K562 (cell line): ENCODE results near the gene CEBPE. TPM values are rescaled to one million over a fixed set of nuclear protein-coding genes. Genes with fewer than 3 reads are reported as not detected.

Experiments
- ATAC-seq: fragments of 200-7000 bp; cut with Tn5 transposase; 3 replicates; pipeline ENCODE4 v1.9.1; 2020; ENCODE audit warnings: moderate library complexity
- BruUV-seq: library from RNA; stranded (reverse); fragments of 400-500 nt; replicated peaks from 2 replicates; lab custom pipeline; 2021; lab: Mats Ljungman, UMichigan
- CTCF ChIA-PET: fragments of 300-600 bp; formaldehyde crosslinking; extraction: SDS; loops from one replicate; lab custom pipeline; 2021; ENCODE audit warnings: low intra/inter-chr PET ratio; lab: Yijun Ruan, JAX
- POLR2A ChIA-PET: fragments of 300-600, 350-650 bp; sonication (Branson Sonifier 250); formaldehyde crosslinking; extraction: SDS; loops from one replicate; lab custom pipeline; 2021; ENCODE audit warnings: antibody characterized with exemption, inconsistent platforms; lab: Yijun Ruan, JAX
- DNase-seq, 4 experiments: peaks; one replicate each; pipeline versions ENCODE4 v3.0.0 to v3.0.0-alpha.2; 2011 to 2018; ENCODE audit warnings: low spot score in 3 of 4, mixed read lengths in 3 of 4; ENCODE audit errors: extremely low read depth in 1 of 4
- FAIRE-seq: peaks from 2 replicates; lab custom pipeline; 2011; peaks lifted over from hg19 to GRCh38; lab: Jason Lieb, UNC
- H2AFZ ChIP-seq: 2 replicates; pipeline ENCODE4 v1.6.0; 2011; ENCODE audit warnings: low read depth, low read length, control low read depth, inconsistent platforms
- H3K27ac ChIP-seq: fragments of 200-600 bp; 3 replicates; pipeline ENCODE4 v1.8.0; 2011; ENCODE audit warnings: low read depth, mild to moderate bottlenecking, control low read depth, inconsistent platforms, low read length, moderate library complexity, mixed read lengths; ENCODE audit errors: extremely low read depth
- H3K27me3 ChIP-seq, 2 experiments: fragments of 300-600 bp in 1 of 2; 2 replicates in 1 of 2; 3 replicates in 1 of 2; pipeline versions ENCODE4 v1.6.0 to v1.8.0; 2011; ENCODE audit warnings: inconsistent platforms in 2 of 2, low read length in 2 of 2, mild to moderate bottlenecking in 1 of 2, mixed read lengths in 1 of 2, moderate library complexity in 1 of 2; ENCODE audit not compliant: control insufficient read depth in 2 of 2, insufficient read depth in 2 of 2
- H3K36me3 ChIP-seq: fragments of 300-600 bp; 3 replicates; pipeline ENCODE4 v1.8.0; 2011; ENCODE audit warnings: mild to moderate bottlenecking, low read length, inconsistent platforms; ENCODE audit not compliant: control insufficient read depth, insufficient read depth
- H3K4me1 ChIP-seq, 2 experiments: fragments of 200-600 bp in 1 of 2; replicated peaks in 1 of 2; 2 replicates in 1 of 2; 3 replicates in 1 of 2; pipeline versions ENCODE4 v1.5.1 to v1.8.0; 2011; ENCODE audit warnings: inconsistent platforms in 2 of 2, low read length in 2 of 2, mild to moderate bottlenecking in 1 of 2, mixed read lengths in 1 of 2, moderate library complexity in 1 of 2; ENCODE audit not compliant: control insufficient read depth in 2 of 2, insufficient read depth in 2 of 2
- H3K4me2 ChIP-seq: 2 replicates; pipeline ENCODE4 v1.6.1; 2011; ENCODE audit warnings: low read length, control low read depth, inconsistent platforms, mixed read lengths; ENCODE audit not compliant: insufficient read depth
- H3K4me3 ChIP-seq: fragments of 200-600 bp; sonication (generic), shearing (Covaris generic); 2 replicates; pipeline ENCODE4 v1.5.1; 2016; ENCODE audit warnings: control low read depth, inconsistent platforms
- H3K79me2 ChIP-seq: fragments of 200-600 bp; 3 replicates; pipeline ENCODE4 v1.8.0; 2011; ENCODE audit warnings: low read length, inconsistent platforms; ENCODE audit not compliant: control insufficient read depth, insufficient read depth
- H3K9ac ChIP-seq, 2 experiments: 2 replicates each; pipeline versions ENCODE4 v1.6.0 to v1.6.1; 2011; ENCODE audit warnings: low read depth in 2 of 2, low read length in 2 of 2, control low read depth in 1 of 2, inconsistent platforms in 1 of 2, mild to moderate bottlenecking in 1 of 2, mixed read lengths in 1 of 2; ENCODE audit not compliant: insufficient read depth in 1 of 2
- H3K9me1 ChIP-seq: one replicate; pipeline ENCODE4 v1.6.0; 2011; ENCODE audit warnings: inconsistent platforms, mild to moderate bottlenecking, low read length, moderate library complexity; ENCODE audit not compliant: control insufficient read depth, insufficient read depth
- H3K9me3 ChIP-seq: replicated peaks from 2 replicates; pipeline ENCODE4 v1.5.1; 2011; ENCODE audit warnings: low read depth, low read length, inconsistent platforms; ENCODE audit not compliant: control insufficient read depth, insufficient read depth
- H4K20me1 ChIP-seq: replicated peaks from 2 replicates; pipeline ENCODE4 v1.6.1; 2011; ENCODE audit warnings: low read length, inconsistent platforms, mixed read lengths; ENCODE audit not compliant: control insufficient read depth, insufficient read depth
- CHD1 ChIP-seq: fragments of 200-600 bp; sonication (generic); IDR thresholded peaks from one replicate; pipeline ENCODE4 v1.6.1; 2012; ENCODE audit warnings: mild to moderate bottlenecking, moderate library complexity, low read length, inconsistent platforms
- WGBS: fragments of 100-300 bp; shearing (Covaris generic); methylation state at CpG from one replicate; pipeline ENCODE4 v1.1.6; 2016; ENCODE audit warnings: low coverage, mixed read lengths; ENCODE audit not compliant: insufficient coverage; ENCODE audit errors: missing lambda C conversion rate; 5-methylcytosine and 5-hydroxymethylcytosine counted together
- in situ Hi-C: fragments of 300-500 bp; cut with MboI; formaldehyde crosslinking; loops from 4 replicates; pipeline ENCODE4 v1.15.0; 2018; ENCODE audit warnings: inconsistent platforms, mixed read lengths
- intact Hi-C: fragments of 100-400 bp; cut with micrococcal nuclease; formaldehyde crosslinking; loops from 2 replicates; pipeline ENCODE4 v1.14.2; 2022
- polyA plus RNA-seq, 8 experiments: library from polyadenylated mRNA; depleted of rRNA in 4 of 8; stranded (reverse) in 5 of 8; unstranded in 3 of 8; fragments of >200 nt; fragmentation: Nextera tagmentation in 2 of 8; fragmentation: Illumina TruSeq in 1 of 8; extraction: Ambion mirVana in 2 of 8; extraction: Trizol in 1 of 8; gene quantifications; 2 replicates each; pipeline versions ENCODE4 v1.2.1 to v1.2.3, GENCODE V29; 2011 to 2014; ENCODE audit warnings: inconsistent platforms in 1 of 8, missing spikeins in 1 of 8
- total RNA-seq, 7 experiments: library from RNA; depleted of rRNA in 6 of 7; stranded (reverse); fragments of >200 nt in 6 of 7; fragmentation: Illumina TruSeq in 2 of 7; extraction: Trizol in 2 of 7; gene quantifications; 2 replicates each; pipeline versions ENCODE4 v1.2.1 to v1.2.3, GENCODE V29; 2011 to 2021; ENCODE audit warnings: low replicate concordance in 1 of 7
- TF ChIP-seq, protein P1 (sequence below): fragments of 450-650 bp; IDR thresholded peaks from 2 replicates; pipeline ENCODE4 v1.6.1; 2017; ENCODE audit warnings: antibody characterized with exemption, mild to moderate bottlenecking

Gene CEBPE
- total and polyA plus RNA-seq, 9 of the 15 experiments (the other 6 are each of a cell fraction or from before 2014, with no cell fraction given), result 0.09 to 0.15 (median 0.13) TPM; not detected in 6

DNA sequence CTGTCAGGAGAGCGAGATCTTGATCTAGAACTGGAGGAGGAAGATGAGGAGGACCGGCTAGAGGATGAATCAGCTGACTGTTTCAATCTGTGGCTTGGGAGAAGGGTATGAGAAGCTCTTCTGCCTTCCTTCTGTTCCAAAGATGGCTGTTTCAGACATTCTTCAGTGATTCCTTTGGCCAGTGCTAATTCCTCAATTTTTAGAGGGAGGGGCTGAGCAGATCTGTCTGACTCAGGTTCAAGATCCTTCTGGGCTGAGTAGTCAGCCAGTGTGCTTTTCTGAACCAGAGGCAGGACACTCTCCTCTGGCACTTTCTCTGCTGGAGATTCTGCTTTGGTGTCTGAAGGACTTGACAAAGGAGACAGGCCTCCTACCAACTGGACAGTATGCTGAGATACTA lies 39.3 kb downstream of the CEBPE start:
- intact Hi-C loops (loop anchor here (2.0 kb wide), 1 partner anchor 15 kb away; the partner anchor contains the start of genes ACIN1 and C14orf119), in situ Hi-C loops (no loop called here)
- Histone ChIP-seq H3K9me1 (no peaks in the 10 kb centered on the region), H3K4me3 (no peak overlapping the region), H3K9me3 (no peaks in the 10 kb centered on the region), H3K36me3 (peaks cover 99% of the 10 kb centered on the region), H2AFZ (no peak overlapping the region), H3K79me2 (peaks cover 11% of the 10 kb centered on the region; the same call in 2 of the 3 replicates), H3K27ac (peak overlapping the region; percentile 71; the same call in 2 of the 3 replicates), H3K4me1 (peaks cover 6 to 28% of the 10 kb centered on the region in 2 experiments; a peak in 3 of 5 replicates), H4K20me1 (no peaks in the 10 kb centered on the region), H3K4me2 (0 out of 2 replicates have a peak overlapping the region, but pooled peaks have one; percentile 19), H3K9ac (peak overlapping the region; percentile 4 to 64; a peak in 2 of 4 replicates), H3K27me3 (no peaks in the 10 kb centered on the region)
- FAIRE-seq, result no peak
- POLR2A ChIA-PET, result interaction anchor here (0.6 to 5.1 kb wide), 5 partner anchors 8 to 241 kb away, joined by 3 to 34 read pairs (median 7); partner anchors contain the start of genes ACIN1, C14orf119 and PABPN1
- BruUV-seq, result no TSS peak
- DNase-seq, result no peak
- no peak for ATAC-seq
- CTCF ChIA-PET, result no interaction called here
- TF ChIP-seq, protein P1, sequence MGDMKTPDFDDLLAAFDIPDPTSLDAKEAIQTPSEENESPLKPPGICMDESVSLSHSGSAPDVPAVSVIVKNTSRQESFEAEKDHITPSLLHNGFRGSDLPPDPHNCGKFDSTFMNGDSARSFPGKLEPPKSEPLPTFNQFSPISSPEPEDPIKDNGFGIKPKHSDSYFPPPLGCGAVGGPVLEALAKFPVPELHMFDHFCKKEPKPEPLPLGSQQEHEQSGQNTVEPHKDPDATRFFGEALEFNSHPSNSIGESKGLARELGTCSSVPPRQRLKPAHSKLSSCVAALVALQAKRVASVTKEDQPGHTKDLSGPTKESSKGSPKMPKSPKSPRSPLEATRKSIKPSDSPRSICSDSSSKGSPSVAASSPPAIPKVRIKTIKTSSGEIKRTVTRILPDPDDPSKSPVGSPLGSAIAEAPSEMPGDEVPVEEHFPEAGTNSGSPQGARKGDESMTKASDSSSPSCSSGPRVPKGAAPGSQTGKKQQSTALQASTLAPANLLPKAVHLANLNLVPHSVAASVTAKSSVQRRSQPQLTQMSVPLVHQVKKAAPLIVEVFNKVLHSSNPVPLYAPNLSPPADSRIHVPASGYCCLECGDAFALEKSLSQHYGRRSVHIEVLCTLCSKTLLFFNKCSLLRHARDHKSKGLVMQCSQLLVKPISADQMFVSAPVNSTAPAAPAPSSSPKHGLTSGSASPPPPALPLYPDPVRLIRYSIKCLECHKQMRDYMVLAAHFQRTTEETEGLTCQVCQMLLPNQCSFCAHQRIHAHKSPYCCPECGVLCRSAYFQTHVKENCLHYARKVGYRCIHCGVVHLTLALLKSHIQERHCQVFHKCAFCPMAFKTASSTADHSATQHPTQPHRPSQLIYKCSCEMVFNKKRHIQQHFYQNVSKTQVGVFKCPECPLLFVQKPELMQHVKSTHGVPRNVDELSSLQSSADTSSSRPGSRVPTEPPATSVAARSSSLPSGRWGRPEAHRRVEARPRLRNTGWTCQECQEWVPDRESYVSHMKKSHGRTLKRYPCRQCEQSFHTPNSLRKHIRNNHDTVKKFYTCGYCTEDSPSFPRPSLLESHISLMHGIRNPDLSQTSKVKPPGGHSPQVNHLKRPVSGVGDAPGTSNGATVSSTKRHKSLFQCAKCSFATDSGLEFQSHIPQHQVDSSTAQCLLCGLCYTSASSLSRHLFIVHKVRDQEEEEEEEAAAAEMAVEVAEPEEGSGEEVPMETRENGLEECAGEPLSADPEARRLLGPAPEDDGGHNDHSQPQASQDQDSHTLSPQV, result peak; percentile 45
- no peak for TF ChIP-seq CHD1
- 61% methylated on average over 2 of the region's 2 CpGs for whole genome bisulfite sequencing
